Neural progenitor cell (in vitro differentiated cells): Measurements from ENCODE around the gene ACOT4.

ENCODE experiments used
- CTCF ChIP-seq: fragments of 200-600 bp; sonication (generic); IDR thresholded peaks from 2 replicates; pipeline ENCODE4 v1.5.1; 2017; ENCODE audit warnings: antibody characterized with exemption, mild to moderate bottlenecking
- EZH2 ChIP-seq: fragments of 200-600 bp; sonication (generic); IDR thresholded peaks from 2 replicates; pipeline ENCODE4 v1.6.1; 2017; ENCODE audit warnings: antibody characterized with exemption, mild to moderate bottlenecking, moderate library complexity

- TF ChIP-seq CTCF (no peak), EZH2 (no peak)
These were observed 3.0 kb upstream of the ACOT4 start for GRCh38 chr14:73588695-73589094.
